HG02642 (cell line): ENCODE data around the gene FAM168A.

Experiments
- ATAC-seq: cut with Tn5 transposase; IDR thresholded peaks from one replicate; pipeline ENCODE4 v1.9.1; 2021; ENCODE audit warnings: mild to moderate bottlenecking; ENCODE audit not compliant: unreplicated experiment, poor library complexity

FAM168A gene

GRCh38 chr11:73563539-73564200 lies 34.2 kb downstream of the FAM168A start:
- no peak for ATAC-seq

- no peak for ATAC-seq
Observed at GRCh38 chr11:73559743-73560142, 38.2 kb downstream of the FAM168A start.

GRCh38 chr11:73556966-73557365 lies 40.9 kb downstream of the FAM168A start:
- no peak for ATAC-seq

GRCh38 chr11:73555615-73556014 lies 42.3 kb downstream of the FAM168A start:
- ATAC-seq: no peak

- ATAC-seq: no peak
Observed at GRCh38 chr11:73554671-73555320, 43.1 kb downstream of the FAM168A start.

- no peak for ATAC-seq
Observed at GRCh38 chr11:73553266-73553665, 44.6 kb downstream of the FAM168A start.

- no peak for ATAC-seq
Observed at GRCh38 chr11:73551677-73552076, 46.2 kb downstream of the FAM168A start.

GRCh38 chr11:73549376-73549775 lies 48.5 kb downstream of the FAM168A start:
- no peak for ATAC-seq

- no peak for ATAC-seq
Observed at GRCh38 chr11:73547706-73548595, 50.0 kb downstream of the FAM168A start.

- no peak for ATAC-seq
Observed at GRCh38 chr11:73542175-73542574, 55.7 kb downstream of the FAM168A start.

- no peak for ATAC-seq
Observed at GRCh38 chr11:73539506-73540084, 58.3 kb downstream of the FAM168A start.

- no peak for ATAC-seq
Observed at GRCh38 chr11:73538381-73538872, 59.5 kb downstream of the FAM168A start.

GRCh38 chr11:73537969-73538368 lies 59.9 kb downstream of the FAM168A start:
- ATAC-seq: no peak

GRCh38 chr11:73536961-73537360 lies 61.0 kb downstream of the FAM168A start:
- ATAC-seq: no peak

GRCh38 chr11:73532310-73532709 lies 65.6 kb downstream of the FAM168A start:
- no peak for ATAC-seq

- no peak for ATAC-seq
Observed at GRCh38 chr11:73531386-73531785, 66.5 kb downstream of the FAM168A start.

- ATAC-seq: no peak
Observed at GRCh38 chr11:73530109-73530508, 67.8 kb downstream of the FAM168A start.

GRCh38 chr11:73529204-73529530 lies 68.7 kb downstream of the FAM168A start:
- ATAC-seq: no peak

- no peak for ATAC-seq
Observed at GRCh38 chr11:73528483-73529203, 69.3 kb downstream of the FAM168A start.

GRCh38 chr11:73528013-73528412 lies 69.9 kb downstream of the FAM168A start:
- no peak for ATAC-seq
